Liver (tissue), 9 donors: ENCODE measurements around the gene PUS3. TPM values are rescaled to one million over a fixed set of nuclear protein-coding genes. Genes with fewer than 3 reads are reported as not detected.

Experiments
- DNase-seq: peaks from one replicate; pipeline ENCODE4 v3.0.0-alpha.2; 2017; ENCODE audit warnings: low spot score
- H3K27ac ChIP-seq, 2 donors: one replicate each; pipeline ENCODE4 v1.7.0; 2013; ENCODE audit warnings: inconsistent platforms in 2 of 2, low read length in 2 of 2, control low read depth in 1 of 2, low read depth in 1 of 2, mild to moderate bottlenecking in 1 of 2
- H3K27me3 ChIP-seq, 4 donors: one replicate each; pipeline versions ENCODE4 v1.6.1 to v1.7.0; 2013; ENCODE audit warnings: low read length in 3 of 4, inconsistent platforms in 1 of 4, mild to moderate bottlenecking in 1 of 4, moderate library complexity in 1 of 4; ENCODE audit not compliant: control insufficient read depth in 4 of 4, insufficient read depth in 4 of 4
- H3K36me3 ChIP-seq, 4 donors: one replicate each; pipeline versions ENCODE4 v1.6.1 to v1.7.0; 2013; ENCODE audit warnings: low read length in 3 of 4, mild to moderate bottlenecking in 3 of 4, low read depth in 1 of 4, moderate library complexity in 1 of 4; ENCODE audit not compliant: control insufficient read depth in 4 of 4, insufficient read depth in 3 of 4
- H3K4me1 ChIP-seq, 4 donors: one replicate each; pipeline versions ENCODE4 v1.6.1 to v1.7.0; 2013; ENCODE audit warnings: low read length in 3 of 4, mild to moderate bottlenecking in 3 of 4, moderate library complexity in 1 of 4; ENCODE audit not compliant: control insufficient read depth in 4 of 4, insufficient read depth in 4 of 4
- H3K4me3 ChIP-seq, 3 donors: one replicate each; pipeline versions ENCODE4 v1.6.1 to v1.7.0; 2013; ENCODE audit warnings: low read length in 3 of 3, control low read depth in 1 of 3, low read depth in 1 of 3, mild to moderate bottlenecking in 1 of 3
- H3K9ac ChIP-seq, 2 donors: one replicate each; pipeline ENCODE4 v1.7.0; 2013; ENCODE audit warnings: low read length in 2 of 2, mild to moderate bottlenecking in 2 of 2, moderate library complexity in 2 of 2, control low read depth in 1 of 2, low read depth in 1 of 2
- H3K9me3 ChIP-seq, 4 donors: one replicate each; pipeline versions ENCODE4 v1.6.1 to v1.7.0; 2013; ENCODE audit warnings: low read length in 3 of 4; ENCODE audit not compliant: control insufficient read depth in 4 of 4
- EGR1 ChIP-seq, 2 donors: IDR thresholded peaks; 2 replicates each; pipeline ENCODE4 v1.6.1; 2016 to 2018; ENCODE audit warnings: antibody characterized with exemption in 2 of 2, low read depth in 2 of 2
- FOXA1 ChIP-seq: IDR thresholded peaks from 2 replicates; pipeline ENCODE4 v1.6.1; 2016; ENCODE audit warnings: antibody characterized with exemption
- FOXA2 ChIP-seq: IDR thresholded peaks from 2 replicates; pipeline ENCODE4 v1.6.1; 2016; ENCODE audit warnings: antibody characterized with exemption
- GABPA ChIP-seq, 2 donors: IDR thresholded peaks in 1 of 2; conservative IDR thresholded peaks in 1 of 2; 2 replicates each; pipeline ENCODE4 v1.6.1; 2016; ENCODE audit warnings: antibody characterized with exemption in 2 of 2, mild to moderate bottlenecking in 1 of 2, moderate library complexity in 1 of 2
- HNF4A ChIP-seq, 2 donors: conservative IDR thresholded peaks; 2 replicates each; pipeline ENCODE4 v1.6.1; 2016; ENCODE audit warnings: antibody characterized with exemption in 2 of 2, mild to moderate bottlenecking in 2 of 2
- HNF4G ChIP-seq: IDR thresholded peaks from 2 replicates; pipeline ENCODE4 v1.6.1; 2016; ENCODE audit warnings: antibody characterized with exemption
- RXRA ChIP-seq, 2 donors: IDR thresholded peaks; 2 replicates each; pipeline ENCODE4 v1.6.1; 2017 to 2018; ENCODE audit warnings: antibody characterized with exemption in 2 of 2, mild to moderate bottlenecking in 1 of 2
- SP1 ChIP-seq: IDR thresholded peaks from 2 replicates; pipeline ENCODE4 v1.6.1; 2018; ENCODE audit warnings: antibody characterized with exemption, mild to moderate bottlenecking
- TAF1 ChIP-seq: conservative IDR thresholded peaks from 2 replicates; pipeline ENCODE4 v1.6.1; 2016; ENCODE audit warnings: antibody characterized with exemption, mild to moderate bottlenecking
- YY1 ChIP-seq: IDR thresholded peaks from 2 replicates; pipeline ENCODE4 v1.6.1; 2016; ENCODE audit warnings: antibody characterized with exemption, mild to moderate bottlenecking
- WGBS: extraction: QIAGEN DNeasy Blood & Tissue Kit; methylation state at CpG from one replicate; pipeline ENCODE4 v1.1.7; 2013; 5-methylcytosine and 5-hydroxymethylcytosine counted together
- polyA plus RNA-seq, 2 donors: library from polyadenylated mRNA; stranded (reverse) in 1 of 2; unstranded in 1 of 2; fragments of 200-250 nt in 1 of 2; fragments of >200 nt in 1 of 2; fragmentation: Nextera tagmentation in 1 of 2; extraction: Ambion mirVana in 1 of 2; gene quantifications; one replicate each; pipeline versions ENCODE4 v1.2.1 to v1.2.3, GENCODE V29; 2013 to 2015
- total RNA-seq, 2 donors: library from RNA; depleted of rRNA; stranded (reverse); fragments of >200 nt; gene quantifications; one replicate each; pipeline ENCODE4 v1.2.3, GENCODE V29; 2014
- TF ChIP-seq, protein P1 (sequence below): IDR thresholded peaks from 2 replicates; pipeline ENCODE4 v1.6.1; 2016; ENCODE audit warnings: antibody characterized with exemption, mild to moderate bottlenecking
- TF ChIP-seq, protein P2 (sequence below): fragments of 150-350 bp; IDR thresholded peaks from 2 replicates; pipeline ENCODE4 v1.5.1; 2017; ENCODE audit warnings: improper control_type of control experiment, low read depth, low read length; ENCODE audit not compliant: missing input control
- TF ChIP-seq, protein P3 (sequence below): IDR thresholded peaks from 2 replicates; pipeline ENCODE4 v1.6.1; 2016; ENCODE audit warnings: antibody characterized with exemption
- TF ChIP-seq, protein P4 (sequence below): IDR thresholded peaks from 2 replicates; pipeline ENCODE4 v1.6.1; 2016; ENCODE audit warnings: antibody characterized with exemption
- TF ChIP-seq, protein P5 (sequence below): IDR thresholded peaks from 2 replicates; pipeline ENCODE4 v1.6.1; 2016; ENCODE audit warnings: antibody characterized with exemption
- donor health status: healthy.
- donor health status: healthy.
- donor health status: healthy.
- donor health status: healthy.
- donor health status: healthy.

PUS3 gene
- total and polyA plus RNA-seq, 4 donors, result 15.5 to 22.2 (median 17.1) TPM

DNA sequence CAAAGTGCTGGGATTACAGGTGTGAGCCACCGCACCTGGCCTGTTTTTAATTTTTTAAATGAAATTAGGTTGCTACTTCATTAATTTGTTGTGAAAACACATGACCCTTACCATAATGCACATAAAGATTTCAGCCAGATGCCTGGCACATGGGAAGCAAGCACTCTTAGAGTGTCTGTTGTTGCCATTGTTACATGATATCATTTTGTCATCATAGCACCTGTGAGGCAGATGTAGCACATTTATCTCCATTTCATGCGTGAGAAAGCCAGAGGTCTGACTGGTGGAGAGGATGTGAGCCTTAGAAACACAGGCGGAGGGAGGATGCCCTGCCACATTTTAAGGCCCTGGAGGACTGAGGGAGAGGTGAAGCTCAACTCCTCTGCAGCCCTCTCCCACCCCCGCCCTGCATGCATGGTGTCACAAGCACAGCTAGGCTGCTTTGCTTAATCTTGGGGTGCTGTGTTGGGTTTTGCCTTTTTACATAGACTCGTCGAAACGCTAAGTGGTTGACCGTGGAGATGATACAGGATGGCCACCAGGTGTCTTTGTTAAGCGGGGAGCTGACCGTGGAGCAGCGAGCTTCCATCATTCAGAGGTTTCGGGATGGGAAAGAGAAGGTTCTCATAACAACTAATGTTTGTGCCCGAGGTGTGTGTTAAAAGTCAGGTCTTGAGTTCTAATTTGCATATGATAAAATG is 15.3 kb upstream of the PUS3 start:
- no peaks in the 10 kb centered on the region for H3K9me3 ChIP-seq
- WGBS, result 87% methylated on average over 13 of the region's 13 CpGs
- H3K9ac ChIP-seq, result no peak overlapping the region
- H3K4me3 ChIP-seq, result no peak overlapping the region
- no peaks in the 10 kb centered on the region for H3K27me3 ChIP-seq
- H3K36me3 ChIP-seq, result no peaks in the 10 kb centered on the region
- no peak for DNase-seq
- TF ChIP-seq, protein P1, sequence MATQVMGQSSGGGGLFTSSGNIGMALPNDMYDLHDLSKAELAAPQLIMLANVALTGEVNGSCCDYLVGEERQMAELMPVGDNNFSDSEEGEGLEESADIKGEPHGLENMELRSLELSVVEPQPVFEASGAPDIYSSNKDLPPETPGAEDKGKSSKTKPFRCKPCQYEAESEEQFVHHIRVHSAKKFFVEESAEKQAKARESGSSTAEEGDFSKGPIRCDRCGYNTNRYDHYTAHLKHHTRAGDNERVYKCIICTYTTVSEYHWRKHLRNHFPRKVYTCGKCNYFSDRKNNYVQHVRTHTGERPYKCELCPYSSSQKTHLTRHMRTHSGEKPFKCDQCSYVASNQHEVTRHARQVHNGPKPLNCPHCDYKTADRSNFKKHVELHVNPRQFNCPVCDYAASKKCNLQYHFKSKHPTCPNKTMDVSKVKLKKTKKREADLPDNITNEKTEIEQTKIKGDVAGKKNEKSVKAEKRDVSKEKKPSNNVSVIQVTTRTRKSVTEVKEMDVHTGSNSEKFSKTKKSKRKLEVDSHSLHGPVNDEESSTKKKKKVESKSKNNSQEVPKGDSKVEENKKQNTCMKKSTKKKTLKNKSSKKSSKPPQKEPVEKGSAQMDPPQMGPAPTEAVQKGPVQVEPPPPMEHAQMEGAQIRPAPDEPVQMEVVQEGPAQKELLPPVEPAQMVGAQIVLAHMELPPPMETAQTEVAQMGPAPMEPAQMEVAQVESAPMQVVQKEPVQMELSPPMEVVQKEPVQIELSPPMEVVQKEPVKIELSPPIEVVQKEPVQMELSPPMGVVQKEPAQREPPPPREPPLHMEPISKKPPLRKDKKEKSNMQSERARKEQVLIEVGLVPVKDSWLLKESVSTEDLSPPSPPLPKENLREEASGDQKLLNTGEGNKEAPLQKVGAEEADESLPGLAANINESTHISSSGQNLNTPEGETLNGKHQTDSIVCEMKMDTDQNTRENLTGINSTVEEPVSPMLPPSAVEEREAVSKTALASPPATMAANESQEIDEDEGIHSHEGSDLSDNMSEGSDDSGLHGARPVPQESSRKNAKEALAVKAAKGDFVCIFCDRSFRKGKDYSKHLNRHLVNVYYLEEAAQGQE, result no peak
- TF ChIP-seq TAF1, result no peak
- TF ChIP-seq, protein P2, sequence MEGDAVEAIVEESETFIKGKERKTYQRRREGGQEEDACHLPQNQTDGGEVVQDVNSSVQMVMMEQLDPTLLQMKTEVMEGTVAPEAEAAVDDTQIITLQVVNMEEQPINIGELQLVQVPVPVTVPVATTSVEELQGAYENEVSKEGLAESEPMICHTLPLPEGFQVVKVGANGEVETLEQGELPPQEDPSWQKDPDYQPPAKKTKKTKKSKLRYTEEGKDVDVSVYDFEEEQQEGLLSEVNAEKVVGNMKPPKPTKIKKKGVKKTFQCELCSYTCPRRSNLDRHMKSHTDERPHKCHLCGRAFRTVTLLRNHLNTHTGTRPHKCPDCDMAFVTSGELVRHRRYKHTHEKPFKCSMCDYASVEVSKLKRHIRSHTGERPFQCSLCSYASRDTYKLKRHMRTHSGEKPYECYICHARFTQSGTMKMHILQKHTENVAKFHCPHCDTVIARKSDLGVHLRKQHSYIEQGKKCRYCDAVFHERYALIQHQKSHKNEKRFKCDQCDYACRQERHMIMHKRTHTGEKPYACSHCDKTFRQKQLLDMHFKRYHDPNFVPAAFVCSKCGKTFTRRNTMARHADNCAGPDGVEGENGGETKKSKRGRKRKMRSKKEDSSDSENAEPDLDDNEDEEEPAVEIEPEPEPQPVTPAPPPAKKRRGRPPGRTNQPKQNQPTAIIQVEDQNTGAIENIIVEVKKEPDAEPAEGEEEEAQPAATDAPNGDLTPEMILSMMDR, result no peak
- no peak for TF ChIP-seq HNF4A (conservative IDR thresholded peaks at IDR 0.05)
- TF ChIP-seq, protein P3, sequence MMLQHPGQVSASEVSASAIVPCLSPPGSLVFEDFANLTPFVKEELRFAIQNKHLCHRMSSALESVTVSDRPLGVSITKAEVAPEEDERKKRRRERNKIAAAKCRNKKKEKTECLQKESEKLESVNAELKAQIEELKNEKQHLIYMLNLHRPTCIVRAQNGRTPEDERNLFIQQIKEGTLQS, result no peak
- TF ChIP-seq YY1, result no peak
- TF ChIP-seq FOXA2, result no peak
- TF ChIP-seq, protein P4, sequence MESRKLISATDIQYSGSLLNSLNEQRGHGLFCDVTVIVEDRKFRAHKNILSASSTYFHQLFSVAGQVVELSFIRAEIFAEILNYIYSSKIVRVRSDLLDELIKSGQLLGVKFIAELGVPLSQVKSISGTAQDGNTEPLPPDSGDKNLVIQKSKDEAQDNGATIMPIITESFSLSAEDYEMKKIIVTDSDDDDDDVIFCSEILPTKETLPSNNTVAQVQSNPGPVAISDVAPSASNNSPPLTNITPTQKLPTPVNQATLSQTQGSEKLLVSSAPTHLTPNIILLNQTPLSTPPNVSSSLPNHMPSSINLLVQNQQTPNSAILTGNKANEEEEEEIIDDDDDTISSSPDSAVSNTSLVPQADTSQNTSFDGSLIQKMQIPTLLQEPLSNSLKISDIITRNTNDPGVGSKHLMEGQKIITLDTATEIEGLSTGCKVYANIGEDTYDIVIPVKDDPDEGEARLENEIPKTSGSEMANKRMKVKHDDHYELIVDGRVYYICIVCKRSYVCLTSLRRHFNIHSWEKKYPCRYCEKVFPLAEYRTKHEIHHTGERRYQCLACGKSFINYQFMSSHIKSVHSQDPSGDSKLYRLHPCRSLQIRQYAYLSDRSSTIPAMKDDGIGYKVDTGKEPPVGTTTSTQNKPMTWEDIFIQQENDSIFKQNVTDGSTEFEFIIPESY, result no peak
- TF ChIP-seq, protein P5, sequence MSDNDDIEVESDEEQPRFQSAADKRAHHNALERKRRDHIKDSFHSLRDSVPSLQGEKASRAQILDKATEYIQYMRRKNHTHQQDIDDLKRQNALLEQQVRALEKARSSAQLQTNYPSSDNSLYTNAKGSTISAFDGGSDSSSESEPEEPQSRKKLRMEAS, result no peak
- TF ChIP-seq SP1, result no peak
- no peak for TF ChIP-seq EGR1 (IDR thresholded peaks at IDR 0.05; ENCODE audit: low read depth in 2 of 2)
- no peak for TF ChIP-seq FOXA1
- TF ChIP-seq GABPA (IDR thresholded peaks at IDR 0.05 in 1 of 2, conservative IDR thresholded peaks at IDR 0.05 in 1 of 2), result no peak
- TF ChIP-seq HNF4G, result no peak
- TF ChIP-seq RXRA (IDR thresholded peaks at IDR 0.05), result no peak
- H3K27ac ChIP-seq, result no peak overlapping the region
- no peaks in the 10 kb centered on the region for H3K4me1 ChIP-seq
